HepG2 (cell line): Measurements from ENCODE around the gene CRMP1.

Experiments used
- JDP2 ChIP-seq: sonication (generic); formaldehyde crosslinking; IDR thresholded peaks from 2 replicates; pipeline ENCODE4 v1.8.1; 2022; ENCODE audit warnings: missing genetic modification reagents, borderline replicate concordance
- MTERF4 ChIP-seq: sonication (generic); formaldehyde crosslinking; IDR thresholded peaks from 2 replicates; pipeline ENCODE4 v1.8.0; 2023; ENCODE audit warnings: mild to moderate bottlenecking, missing genetic modification reagents
- SOX6 ChIP-seq, 2 experiments: fragments of 450-650 bp in 1 of 2; sonication (generic) in 1 of 2; formaldehyde crosslinking in 1 of 2; IDR thresholded peaks; 2 replicates each; pipeline versions ENCODE4 v1.4.0 to v1.6.1; 2017 to 2020; ENCODE audit warnings: antibody characterized with exemption in 1 of 2, mild to moderate bottlenecking in 1 of 2, missing genetic modification reagents in 1 of 2
- ZNF543 ChIP-seq: sonication (generic); formaldehyde crosslinking; IDR thresholded peaks from 2 replicates; pipeline ENCODE4 v1.4.0; 2020; ENCODE audit warnings: mild to moderate bottlenecking, missing genetic modification reagents

- no peak for TF ChIP-seq ZNF543
- TF ChIP-seq JDP2 (CRISPR knock-in tag): no peak
- no peak for TF ChIP-seq SOX6 (IDR thresholded peaks at IDR 0.05)
- TF ChIP-seq SOX6 (CRISPR knock-in tag; IDR thresholded peaks at IDR 0.05): no peak
- no peak for TF ChIP-seq MTERF4
These were observed 7.0 kb upstream of the CRMP1 start for GRCh38 chr4:5899881-5900280.
